ENCODE measurements around the gene DNPEP.

DNPEP gene

DNA sequence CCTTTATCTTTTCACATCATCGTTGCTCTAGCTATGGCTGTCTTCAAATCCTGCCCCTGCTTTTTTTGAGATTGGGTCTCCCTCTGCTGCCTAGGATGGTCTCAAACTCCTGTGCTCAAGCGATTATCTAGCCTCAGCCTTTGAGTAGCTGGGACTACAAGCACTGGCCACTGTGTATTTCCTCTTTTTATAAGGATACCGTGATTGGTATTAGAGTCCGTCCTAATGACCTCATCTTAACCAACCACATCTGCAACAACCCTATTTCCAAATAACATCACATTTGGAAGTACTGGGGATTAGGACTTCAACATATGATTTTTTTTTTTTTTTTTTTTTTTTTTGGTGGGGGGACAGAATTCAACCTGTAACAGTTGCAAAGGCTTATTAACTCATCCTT lies 64.3 kb downstream of the DNPEP start:
- TF ChIP-seq, protein P1, sequence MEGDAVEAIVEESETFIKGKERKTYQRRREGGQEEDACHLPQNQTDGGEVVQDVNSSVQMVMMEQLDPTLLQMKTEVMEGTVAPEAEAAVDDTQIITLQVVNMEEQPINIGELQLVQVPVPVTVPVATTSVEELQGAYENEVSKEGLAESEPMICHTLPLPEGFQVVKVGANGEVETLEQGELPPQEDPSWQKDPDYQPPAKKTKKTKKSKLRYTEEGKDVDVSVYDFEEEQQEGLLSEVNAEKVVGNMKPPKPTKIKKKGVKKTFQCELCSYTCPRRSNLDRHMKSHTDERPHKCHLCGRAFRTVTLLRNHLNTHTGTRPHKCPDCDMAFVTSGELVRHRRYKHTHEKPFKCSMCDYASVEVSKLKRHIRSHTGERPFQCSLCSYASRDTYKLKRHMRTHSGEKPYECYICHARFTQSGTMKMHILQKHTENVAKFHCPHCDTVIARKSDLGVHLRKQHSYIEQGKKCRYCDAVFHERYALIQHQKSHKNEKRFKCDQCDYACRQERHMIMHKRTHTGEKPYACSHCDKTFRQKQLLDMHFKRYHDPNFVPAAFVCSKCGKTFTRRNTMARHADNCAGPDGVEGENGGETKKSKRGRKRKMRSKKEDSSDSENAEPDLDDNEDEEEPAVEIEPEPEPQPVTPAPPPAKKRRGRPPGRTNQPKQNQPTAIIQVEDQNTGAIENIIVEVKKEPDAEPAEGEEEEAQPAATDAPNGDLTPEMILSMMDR (IDR thresholded peaks at IDR 0.05; ENCODE audit: insufficient read depth, low read length, poor library complexity, severe bottlenecking), result no peak
- Histone ChIP-seq H3K4me3 (replicated peaks; ENCODE audit: low read depth, low read length) (no peak overlapping the region), H3K27me3 (replicated peaks; ENCODE audit: control insufficient read depth, insufficient read depth, low read length) (peaks cover 1% of the 10 kb centered on the region; the same call in 1 of the 2 replicates)

More for the DNA sequence above, 64.3 kb downstream of the DNPEP start:
- no peaks in the 10 kb centered on the region for H3K36me3 ChIP-seq (ENCODE audit: control insufficient read depth, insufficient read depth, low read length)
- no peak for DNase-seq (ENCODE audit: extremely low read depth, insufficient read length)

All from GM06990 (cell line).